K562 (cell line): ENCODE results near the gene GPR32. TPM values are rescaled to one million over a fixed set of nuclear protein-coding genes. Genes with fewer than 3 reads are reported as not detected.

Experiments
- ATAC-seq: fragments of 200-7000 bp; cut with Tn5 transposase; 3 replicates; pipeline ENCODE4 v1.9.1; 2020; ENCODE audit warnings: moderate library complexity
- BruUV-seq: library from RNA; stranded (reverse); fragments of 400-500 nt; replicated peaks from 2 replicates; lab custom pipeline; 2021; lab: Mats Ljungman, UMichigan
- CTCF ChIA-PET: fragments of 300-600 bp; formaldehyde crosslinking; extraction: SDS; loops from one replicate; lab custom pipeline; 2021; ENCODE audit warnings: low intra/inter-chr PET ratio; lab: Yijun Ruan, JAX
- POLR2A ChIA-PET: fragments of 300-600, 350-650 bp; sonication (Branson Sonifier 250); formaldehyde crosslinking; extraction: SDS; loops from one replicate; lab custom pipeline; 2021; ENCODE audit warnings: antibody characterized with exemption, inconsistent platforms; lab: Yijun Ruan, JAX
- DNase-seq, 4 experiments: peaks; one replicate each; pipeline versions ENCODE4 v3.0.0 to v3.0.0-alpha.2; 2011 to 2018; ENCODE audit warnings: low spot score in 3 of 4, mixed read lengths in 3 of 4; ENCODE audit errors: extremely low read depth in 1 of 4
- FAIRE-seq: peaks from 2 replicates; lab custom pipeline; 2011; peaks lifted over from hg19 to GRCh38; lab: Jason Lieb, UNC
- H2AFZ ChIP-seq: 2 replicates; pipeline ENCODE4 v1.6.0; 2011; ENCODE audit warnings: low read depth, low read length, control low read depth, inconsistent platforms
- H3K27ac ChIP-seq: fragments of 200-600 bp; 3 replicates; pipeline ENCODE4 v1.8.0; 2011; ENCODE audit warnings: low read depth, mild to moderate bottlenecking, control low read depth, inconsistent platforms, low read length, moderate library complexity, mixed read lengths; ENCODE audit errors: extremely low read depth
- H3K27me3 ChIP-seq, 2 experiments: fragments of 300-600 bp in 1 of 2; 2 replicates in 1 of 2; 3 replicates in 1 of 2; pipeline versions ENCODE4 v1.6.0 to v1.8.0; 2011; ENCODE audit warnings: inconsistent platforms in 2 of 2, low read length in 2 of 2, mild to moderate bottlenecking in 1 of 2, mixed read lengths in 1 of 2, moderate library complexity in 1 of 2; ENCODE audit not compliant: control insufficient read depth in 2 of 2, insufficient read depth in 2 of 2
- H3K36me3 ChIP-seq: fragments of 300-600 bp; 3 replicates; pipeline ENCODE4 v1.8.0; 2011; ENCODE audit warnings: mild to moderate bottlenecking, low read length, inconsistent platforms; ENCODE audit not compliant: control insufficient read depth, insufficient read depth
- H3K4me1 ChIP-seq, 2 experiments: fragments of 200-600 bp in 1 of 2; replicated peaks in 1 of 2; 2 replicates in 1 of 2; 3 replicates in 1 of 2; pipeline versions ENCODE4 v1.5.1 to v1.8.0; 2011; ENCODE audit warnings: inconsistent platforms in 2 of 2, low read length in 2 of 2, mild to moderate bottlenecking in 1 of 2, mixed read lengths in 1 of 2, moderate library complexity in 1 of 2; ENCODE audit not compliant: control insufficient read depth in 2 of 2, insufficient read depth in 2 of 2
- H3K4me2 ChIP-seq: 2 replicates; pipeline ENCODE4 v1.6.1; 2011; ENCODE audit warnings: low read length, control low read depth, inconsistent platforms, mixed read lengths; ENCODE audit not compliant: insufficient read depth
- H3K4me3 ChIP-seq: fragments of 200-600 bp; sonication (generic), shearing (Covaris generic); 2 replicates; pipeline ENCODE4 v1.5.1; 2016; ENCODE audit warnings: control low read depth, inconsistent platforms
- H3K79me2 ChIP-seq: fragments of 200-600 bp; 3 replicates; pipeline ENCODE4 v1.8.0; 2011; ENCODE audit warnings: low read length, inconsistent platforms; ENCODE audit not compliant: control insufficient read depth, insufficient read depth
- H3K9ac ChIP-seq, 2 experiments: 2 replicates each; pipeline versions ENCODE4 v1.6.0 to v1.6.1; 2011; ENCODE audit warnings: low read depth in 2 of 2, low read length in 2 of 2, control low read depth in 1 of 2, inconsistent platforms in 1 of 2, mild to moderate bottlenecking in 1 of 2, mixed read lengths in 1 of 2; ENCODE audit not compliant: insufficient read depth in 1 of 2
- H3K9me1 ChIP-seq: one replicate; pipeline ENCODE4 v1.6.0; 2011; ENCODE audit warnings: inconsistent platforms, mild to moderate bottlenecking, low read length, moderate library complexity; ENCODE audit not compliant: control insufficient read depth, insufficient read depth
- H3K9me3 ChIP-seq: replicated peaks from 2 replicates; pipeline ENCODE4 v1.5.1; 2011; ENCODE audit warnings: low read depth, low read length, inconsistent platforms; ENCODE audit not compliant: control insufficient read depth, insufficient read depth
- H4K20me1 ChIP-seq: replicated peaks from 2 replicates; pipeline ENCODE4 v1.6.1; 2011; ENCODE audit warnings: low read length, inconsistent platforms, mixed read lengths; ENCODE audit not compliant: control insufficient read depth, insufficient read depth
- CUX1 ChIP-seq: fragments of 200-800 bp; sonication (Bioruptor generic); IDR thresholded peaks from 2 replicates; pipeline ENCODE4 v1.6.1; 2016; ENCODE audit warnings: missing genetic modification characterization, missing compliant biosample characterization
- HCFC1 ChIP-seq: IDR thresholded peaks from 2 replicates; pipeline ENCODE4 v1.6.1; 2012; ENCODE audit warnings: low read depth, low read length, improper control_type of control experiment
- MCM3 ChIP-seq: fragments of 450-650 bp; IDR thresholded peaks from 2 replicates; pipeline ENCODE4 v1.6.1; 2016
- NFATC3 ChIP-seq: fragments of 450-650 bp; IDR thresholded peaks from 2 replicates; pipeline ENCODE4 v1.6.1; 2017; ENCODE audit warnings: mild to moderate bottlenecking
- RB1 ChIP-seq: fragments of 450-650 bp; IDR thresholded peaks from 2 replicates; pipeline ENCODE4 v1.6.1; 2017; ENCODE audit warnings: low read depth, mild to moderate bottlenecking
- SREBF2 ChIP-seq: sonication (generic); formaldehyde crosslinking; IDR thresholded peaks from 2 replicates; pipeline ENCODE4 v1.4.0; 2020; ENCODE audit warnings: mild to moderate bottlenecking, missing genetic modification reagents
- ZNF280A ChIP-seq: fragments of 450-650 bp; IDR thresholded peaks from 2 replicates; pipeline ENCODE4 v1.6.1; 2018; ENCODE audit warnings: mild to moderate bottlenecking, low read depth; ENCODE audit not compliant: partially characterized antibody
- WGBS: fragments of 100-300 bp; shearing (Covaris generic); methylation state at CpG from one replicate; pipeline ENCODE4 v1.1.6; 2016; ENCODE audit warnings: low coverage, mixed read lengths; ENCODE audit not compliant: insufficient coverage; ENCODE audit errors: missing lambda C conversion rate; 5-methylcytosine and 5-hydroxymethylcytosine counted together
- in situ Hi-C: fragments of 300-500 bp; cut with MboI; formaldehyde crosslinking; loops from 4 replicates; pipeline ENCODE4 v1.15.0; 2018; ENCODE audit warnings: inconsistent platforms, mixed read lengths
- intact Hi-C: fragments of 100-400 bp; cut with micrococcal nuclease; formaldehyde crosslinking; loops from 2 replicates; pipeline ENCODE4 v1.14.2; 2022
- polyA plus RNA-seq, 8 experiments: library from polyadenylated mRNA; depleted of rRNA in 4 of 8; stranded (reverse) in 5 of 8; unstranded in 3 of 8; fragments of >200 nt; fragmentation: Nextera tagmentation in 2 of 8; fragmentation: Illumina TruSeq in 1 of 8; extraction: Ambion mirVana in 2 of 8; extraction: Trizol in 1 of 8; gene quantifications; 2 replicates each; pipeline versions ENCODE4 v1.2.1 to v1.2.3, GENCODE V29; 2011 to 2014; ENCODE audit warnings: inconsistent platforms in 1 of 8, missing spikeins in 1 of 8
- total RNA-seq, 7 experiments: library from RNA; depleted of rRNA in 6 of 7; stranded (reverse); fragments of >200 nt in 6 of 7; fragmentation: Illumina TruSeq in 2 of 7; extraction: Trizol in 2 of 7; gene quantifications; 2 replicates each; pipeline versions ENCODE4 v1.2.1 to v1.2.3, GENCODE V29; 2011 to 2021; ENCODE audit warnings: low replicate concordance in 1 of 7

Gene GPR32
- total and polyA plus RNA-seq, 9 of the 15 experiments (the other 6 are each of a cell fraction or from before 2014, with no cell fraction given), result not detected

- Histone ChIP-seq H3K4me1 (peaks cover 14 to 31% of the 10 kb centered on the region in 2 experiments; a peak in 4 of 5 replicates), H4K20me1 (no peaks in the 10 kb centered on the region), H3K9me3 (peaks cover 8% of the 10 kb centered on the region), H3K4me3 (no peak overlapping the region), H3K36me3 (no peaks in the 10 kb centered on the region), H3K27me3 (peaks cover 0 to 11% of the 10 kb centered on the region in 2 experiments; a peak in 2 of 5 replicates), H3K79me2 (0 out of 3 replicates have a peak, but pooled peaks cover 3% of the 10 kb centered on the region), H3K9me1 (peaks cover 2% of the 10 kb centered on the region), H3K9ac (no peak overlapping the region), H3K27ac (no peak overlapping the region), H3K4me2 (no peak overlapping the region), H2AFZ (peak overlapping the region; percentile 46)
- TF ChIP-seq RB1 (no peak), HCFC1 (peak; percentile 55; the same call in 1 of the 2 replicates)
- BruUV-seq, result no TSS peak
- no peak for ATAC-seq
- no peak for FAIRE-seq
- WGBS, result 11% methylated on average over 5 of the region's 5 CpGs
- ChIA-PET POLR2A (interaction anchor here (1.2 to 4.7 kb wide), 3 partner anchors 8 to 17 kb away, joined by 3 to 29 read pairs (median 5); no protein-coding TSS in a partner anchor), CTCF (interaction anchor here (0.5 kb wide), 1 partner anchor 280 kb away, joined by 3 read pairs; no protein-coding TSS in a partner anchor)
- no peak for DNase-seq
- intact Hi-C loops (no loop called here), in situ Hi-C loops (no loop called here)
Measured at GRCh38 chr19:50814883-50815282, 44.6 kb downstream of the GPR32 start.

- Histone ChIP-seq H3K4me2 (no peak overlapping the region), H3K36me3 (no peaks in the 10 kb centered on the region), H3K79me2 (0 out of 3 replicates have a peak, but pooled peaks cover 6% of the 10 kb centered on the region), H3K27me3 (peaks cover 0 to 11% of the 10 kb centered on the region in 2 experiments; a peak in 2 of 5 replicates), H4K20me1 (no peaks in the 10 kb centered on the region), H3K27ac (no peak overlapping the region), H3K9me1 (peaks cover 2% of the 10 kb centered on the region), H3K9me3 (peaks cover 8% of the 10 kb centered on the region), H3K9ac (no peak overlapping the region), H3K4me1 (peaks cover 19 to 37% of the 10 kb centered on the region in 2 experiments), H2AFZ (peak overlapping the region; percentile 46), H3K4me3 (no peak overlapping the region)
- peak; percentile 6 for FAIRE-seq
- no peak for ATAC-seq
- intact Hi-C loops, result no loop called here
- 70% methylated on average over 1 of the region's 1 CpG for WGBS
- ChIA-PET POLR2A (interaction anchor here (1.2 to 4.7 kb wide), 4 partner anchors 8 to 18 kb away, joined by 3 to 29 read pairs (median 4); no protein-coding TSS in a partner anchor), CTCF (no interaction called here)
- BruUV-seq, result no TSS peak
- peak in 1 of 4 experiments; percentile 68 for DNase-seq
- in situ Hi-C loops, result no loop called here
- TF ChIP-seq SREBF2 (no peak), ZNF280A (no peak), MCM3 (no peak), CUX1 (no peak), NFATC3 (no peak)
Measured at GRCh38 chr19:50815439-50815838, 45.2 kb downstream of the GPR32 start.
